GM18870 (cell line): ENCODE results near the gene CPNE6.

Experiments used
- ATAC-seq: cut with Tn5 transposase; IDR thresholded peaks from one replicate; pipeline ENCODE4 v1.9.1; 2021; ENCODE audit warnings: moderate library complexity; ENCODE audit not compliant: unreplicated experiment

CPNE6 gene

GRCh38 chr14:24126939-24127338 lies 55.6 kb downstream of the CPNE6 start:
- ATAC-seq, result no peak

GRCh38 chr14:24127673-24128072 lies 56.3 kb downstream of the CPNE6 start:
- no peak for ATAC-seq
